ENCODE results near the gene NOL4L.
A peak's percentile ranks its signal among the peaks of the same experiment; 100 is the strongest.
"Not testable (repeated sequence)": the region's sequence is repeated elsewhere in the genome, so short reads cannot be mapped to it uniquely, and the experiment has no call there.

Gene NOL4L

GRCh38 chr20:32501709-32502108 is 83.4 kb downstream of the NOL4L start:
- DNase-seq: peak; percentile 76

DNA sequence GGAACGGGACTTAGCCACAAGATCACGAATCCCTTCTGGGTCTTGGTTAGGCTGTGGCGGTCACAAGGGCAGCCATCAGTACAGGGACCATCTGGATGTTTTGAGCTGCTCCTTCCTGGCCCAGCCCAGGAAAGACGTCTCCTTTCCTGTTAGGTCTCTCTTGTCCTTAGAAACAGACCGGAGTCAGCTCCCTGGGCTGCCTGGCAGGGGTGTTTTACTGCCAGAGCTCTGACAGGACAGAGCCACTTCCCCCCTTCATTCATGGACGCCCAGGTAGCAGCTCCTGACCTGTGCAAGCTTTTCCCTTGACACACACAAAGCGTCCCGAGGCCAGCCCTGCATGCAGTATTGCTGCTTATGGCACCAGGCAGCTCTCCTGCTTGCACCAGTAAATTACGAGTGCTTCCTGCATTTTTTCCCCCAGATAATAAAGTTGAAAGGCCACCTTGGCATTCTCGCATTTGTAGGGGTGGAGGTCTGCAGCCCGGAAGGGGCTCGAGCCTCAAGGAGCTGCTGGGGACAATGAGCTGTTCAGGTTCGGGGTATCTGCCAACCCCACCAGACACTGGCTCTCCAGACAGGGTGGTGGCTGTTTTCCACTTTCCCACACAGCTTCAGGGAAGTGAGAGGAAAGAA is 87.4 kb downstream of the NOL4L start:
- DNase-seq: no peak

GRCh38 chr20:32496811-32497533 is 88.2 kb downstream of the NOL4L start:
- no peak for DNase-seq

DNA sequence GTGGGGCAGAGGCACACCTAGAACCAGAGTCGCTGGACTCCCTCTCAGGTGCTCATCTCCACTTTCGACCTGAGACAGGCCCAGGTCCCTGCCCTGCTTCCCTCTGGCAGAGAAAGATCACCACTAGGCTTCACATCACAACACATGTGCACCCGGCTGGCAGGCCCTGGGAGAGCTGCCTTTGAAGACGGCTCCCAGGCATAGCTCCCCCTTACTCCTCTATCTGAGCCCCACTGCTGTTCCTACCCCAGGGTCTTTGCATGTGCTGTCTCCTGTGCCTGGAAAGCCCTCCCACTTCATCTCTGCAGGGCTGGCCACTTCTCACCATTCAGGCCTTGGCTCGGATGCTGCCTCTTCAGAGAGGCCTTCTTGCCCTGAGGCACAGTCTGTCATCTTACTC is 89.2 kb downstream of the NOL4L start:
- DNase-seq: no peak

DNA sequence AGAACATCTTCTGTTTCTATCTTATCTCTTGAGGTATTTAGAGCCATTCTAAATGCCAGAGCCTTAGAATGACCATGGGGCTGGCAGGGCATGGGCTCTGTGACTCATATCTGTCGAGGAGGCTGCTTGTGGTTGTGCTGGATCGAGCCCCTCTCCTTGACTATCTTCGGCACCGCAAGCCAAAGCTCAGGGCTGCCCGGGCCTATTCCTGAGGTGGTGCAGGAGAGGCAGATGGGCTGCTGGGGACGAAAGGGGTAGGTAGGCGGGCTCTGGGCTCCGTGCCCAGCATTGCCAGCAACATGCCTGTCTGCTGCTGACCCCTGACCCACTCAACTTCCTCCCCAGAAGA is 89.9 kb downstream of the NOL4L start:
- DNase-seq: no peak

GRCh38 chr20:32494483-32495216 is 90.5 kb downstream of the NOL4L start:
- DNase-seq: no peak

DNA sequence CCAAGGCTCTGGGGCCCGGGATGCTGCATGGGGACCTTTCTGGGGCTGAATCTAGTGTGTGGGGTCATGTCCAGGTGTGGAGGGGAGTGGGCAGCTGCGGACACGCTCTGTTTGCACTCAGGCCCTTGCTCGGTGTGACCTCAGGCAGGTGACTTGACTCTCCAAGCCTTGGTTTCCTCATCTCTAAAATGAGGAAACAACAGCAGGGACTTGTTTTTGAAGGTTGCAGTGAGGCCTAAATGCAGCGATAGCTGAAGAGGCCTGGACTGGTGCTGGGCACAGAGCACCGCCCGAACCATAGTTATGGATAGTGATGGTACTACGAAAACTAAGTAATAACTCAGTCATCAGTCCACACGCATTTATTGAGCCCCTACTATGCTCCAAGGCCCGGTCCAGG is 91.8 kb downstream of the NOL4L start:
- DNase-seq: no peak

DNA sequence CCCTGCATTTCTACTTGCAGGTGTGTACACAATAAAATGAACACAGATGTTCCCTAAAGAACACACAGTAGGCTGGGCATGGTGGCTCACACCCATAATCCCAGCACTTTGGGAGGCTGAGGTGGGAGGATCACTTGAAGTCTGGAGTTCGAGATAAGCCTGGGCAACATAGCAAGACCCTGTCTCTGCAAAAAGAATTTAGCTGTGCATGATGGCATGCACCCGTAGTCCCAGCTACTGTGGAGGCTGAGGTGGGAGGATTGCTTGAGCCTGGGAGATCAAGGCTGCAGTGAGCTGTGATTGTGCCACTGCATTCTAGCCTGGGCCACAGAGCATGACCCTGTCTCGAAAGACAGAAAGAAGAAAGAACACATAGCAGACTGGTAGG is 93.4 kb downstream of the NOL4L start:
- not testable (repeated sequence) for DNase-seq

DNA sequence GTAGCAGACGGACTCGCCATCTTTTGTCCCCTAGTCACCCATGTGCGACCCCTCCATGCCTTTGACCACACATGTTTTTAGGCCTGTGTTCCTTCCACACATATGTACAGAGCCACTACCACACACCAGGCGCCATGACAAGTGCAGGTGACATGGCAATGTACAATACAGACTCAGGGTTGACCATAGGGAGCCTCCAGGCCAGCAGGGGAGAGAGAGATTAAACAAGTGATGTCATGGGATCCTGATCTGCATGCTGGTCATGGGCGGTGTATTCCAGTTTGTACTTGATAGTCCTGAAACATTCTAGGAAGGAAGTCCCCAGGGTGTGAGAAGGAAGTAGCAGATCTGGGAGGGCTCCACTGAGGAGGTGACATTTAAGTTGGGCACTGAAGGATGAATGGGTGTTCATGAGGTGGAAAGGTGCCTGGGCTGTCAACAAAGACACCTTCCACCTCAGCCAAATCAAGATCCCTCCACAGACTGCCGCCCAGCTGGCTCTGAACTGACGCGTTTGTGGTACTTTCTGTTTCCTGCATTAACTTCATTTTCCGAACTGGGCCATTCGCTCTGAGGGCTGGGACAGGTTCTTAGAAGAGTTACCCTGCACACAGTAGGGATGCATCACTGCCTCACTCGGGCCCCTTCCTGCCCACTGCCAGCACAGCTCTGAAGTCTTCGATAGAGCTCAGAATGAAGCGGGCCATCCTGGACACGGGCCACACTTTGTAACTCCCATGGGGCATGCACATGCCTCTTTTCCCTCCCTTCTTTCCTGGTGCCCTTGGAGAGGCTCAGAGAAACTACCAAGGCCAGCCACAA is 94.0 kb downstream of the NOL4L start:
- no peak for DNase-seq

GRCh38 chr20:32488066-32488838 is 96.9 kb downstream of the NOL4L start:
- DNase-seq: no peak

- no peak for DNase-seq
Measured at GRCh38 chr20:32487381-32487780, 97.8 kb downstream of the NOL4L start.

DNA sequence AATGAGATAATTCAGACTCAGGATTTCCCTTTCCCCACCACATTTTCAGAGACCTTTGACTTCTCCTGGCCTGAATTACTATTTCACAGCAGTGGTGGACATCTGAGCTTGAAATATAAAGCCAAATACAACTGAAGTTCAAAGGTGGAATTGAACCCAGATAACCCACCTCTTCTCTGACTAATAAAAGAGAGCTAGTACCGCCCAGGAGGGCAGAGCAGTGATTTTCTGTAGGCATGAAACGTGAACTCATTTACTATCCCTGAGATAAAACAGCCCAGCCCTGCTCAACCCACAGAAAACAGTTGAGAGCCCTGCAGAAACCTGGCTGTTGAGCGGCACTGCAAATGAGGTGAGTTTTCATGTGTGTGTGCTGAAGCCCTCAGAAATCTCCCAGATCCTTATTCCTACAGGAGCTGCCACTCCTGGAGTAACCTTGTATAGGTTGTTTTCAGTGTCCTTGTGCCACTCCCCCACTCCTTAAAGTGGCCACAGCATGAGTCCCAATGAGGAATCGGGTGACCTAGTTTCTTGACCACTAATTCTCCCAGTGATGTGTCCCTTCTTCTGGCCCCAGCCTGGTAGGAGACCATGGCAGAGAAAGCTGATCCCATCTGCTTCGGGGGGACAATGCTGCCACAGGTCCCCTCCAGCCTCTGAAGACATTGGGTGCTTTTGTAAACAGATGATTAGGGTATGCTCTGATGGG is 99.2 kb downstream of the NOL4L start:
- no peak for DNase-seq

DNA sequence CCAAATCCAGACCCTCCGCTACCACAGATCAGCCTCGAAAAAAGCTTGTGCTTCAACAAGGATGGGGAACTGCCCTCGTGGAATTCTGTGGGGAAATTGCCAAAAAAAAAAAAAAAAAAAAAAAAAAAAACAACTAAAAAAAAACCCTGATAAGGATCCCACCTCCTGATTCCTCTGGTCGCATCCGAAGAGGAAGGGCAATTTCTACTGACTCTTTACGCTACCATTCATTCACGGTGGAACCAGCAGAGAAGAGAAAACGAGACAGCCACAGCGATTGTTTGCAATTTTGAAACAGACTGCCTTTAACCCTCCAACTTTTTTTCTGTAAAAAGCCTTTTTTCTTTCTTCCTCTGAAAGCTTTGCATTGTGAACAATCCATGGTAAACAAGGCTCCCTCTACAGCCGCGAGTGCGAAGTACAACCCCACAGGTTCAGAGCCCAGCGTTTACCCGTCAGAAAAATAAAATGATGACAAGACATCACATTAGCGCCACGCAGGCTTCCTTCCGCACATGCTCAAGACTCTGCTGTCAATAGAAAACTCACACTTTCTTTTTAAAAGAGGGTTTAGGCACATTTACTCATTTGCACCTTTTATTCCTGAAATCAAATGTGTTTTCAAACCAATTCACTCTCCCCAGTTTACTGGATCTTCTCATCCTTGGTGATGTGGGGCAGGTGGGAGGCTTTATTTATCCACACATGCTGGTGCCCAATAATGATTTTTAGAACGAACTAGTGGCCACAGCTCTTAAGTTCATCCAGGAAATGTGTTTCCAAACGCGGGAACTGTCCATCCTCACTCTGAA is 100.0 kb downstream of the NOL4L start:
- DNase-seq: peak; percentile 82

GRCh38 chr20:32484225-32484957 is 100.7 kb downstream of the NOL4L start:
- DNase-seq: no peak

DNA sequence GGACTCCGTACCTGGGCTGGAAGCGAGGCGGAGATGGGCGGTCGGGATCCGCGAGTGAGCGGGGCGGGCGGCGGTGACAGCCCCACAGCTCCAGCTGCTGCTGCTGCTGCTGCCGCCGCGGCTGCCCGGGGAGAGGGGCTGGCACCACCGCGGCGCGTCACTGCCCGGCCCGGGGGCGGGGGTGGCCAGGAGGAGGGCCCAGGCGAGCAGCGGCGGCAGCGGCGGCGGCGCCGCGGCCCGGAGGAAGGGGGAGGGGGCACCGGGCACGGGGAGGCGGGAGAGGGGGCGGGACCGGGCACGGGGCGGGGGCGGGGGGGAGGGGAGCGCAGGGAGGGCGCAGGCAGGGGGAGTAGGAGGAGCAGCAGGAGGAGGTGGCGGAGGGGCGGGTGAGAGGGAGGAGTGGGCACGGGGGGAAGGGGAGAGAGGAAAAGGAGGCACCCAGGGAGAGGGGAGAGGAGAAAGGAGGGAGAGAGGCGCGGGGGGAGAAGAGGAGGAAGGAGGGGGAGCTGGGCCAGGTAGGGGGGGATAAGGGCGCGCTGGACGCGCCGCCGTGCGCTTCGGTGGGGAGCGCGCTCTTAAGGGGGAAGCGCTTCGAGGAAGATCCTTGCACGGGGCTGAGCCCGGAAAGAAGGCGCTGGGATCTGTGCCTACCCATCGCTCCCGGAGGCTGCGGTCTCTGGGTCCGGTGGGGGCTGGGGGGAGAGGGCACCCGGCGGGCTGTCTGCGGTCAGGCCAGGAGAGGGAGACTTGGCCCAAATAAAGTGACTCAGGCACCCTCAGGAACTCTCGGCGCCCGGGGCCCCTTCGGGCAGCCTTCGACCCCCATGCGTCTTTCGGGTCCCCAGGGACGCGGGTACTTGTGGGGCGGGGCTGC is 101.5 kb downstream of the NOL4L start:
- peak; percentile 45 for DNase-seq

GRCh38 chr20:32482442-32483261 is 102.5 kb downstream of the NOL4L start:
- peak; percentile 75 for DNase-seq

DNA sequence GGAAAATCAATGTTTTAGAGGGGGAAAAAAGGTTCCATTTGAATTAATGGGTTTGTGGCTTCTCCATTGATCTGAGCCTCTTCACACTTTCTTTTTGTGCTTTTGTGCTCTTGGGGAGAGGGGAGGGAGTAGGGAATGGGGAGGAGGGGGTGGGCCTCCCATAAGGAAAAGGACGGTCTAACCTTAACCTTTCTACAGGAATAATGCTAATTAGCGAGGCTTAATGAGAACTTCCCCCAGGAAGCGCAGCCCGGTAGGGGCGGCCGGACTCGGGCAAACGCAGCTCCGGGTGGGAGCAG is 103.0 kb downstream of the NOL4L start:
- DNase-seq: no peak
